Erythroblast (primary cell): ENCODE measurements around the gene TRMU.

ENCODE experiments used
- GATA1 ChIP-seq: IDR thresholded peaks from 2 replicates; pipeline ENCODE4 v1.6.1; 2011; ENCODE audit warnings: low read depth, mild to moderate bottlenecking, control low read depth, low read length, moderate library complexity
- POLR2A ChIP-seq: IDR thresholded peaks from 2 replicates; pipeline ENCODE4 v1.6.1; 2011; ENCODE audit warnings: mild to moderate bottlenecking, low read length

GRCh38 chr22:46319319-46319718, 16.2 kb upstream of the TRMU start:
- TF ChIP-seq POLR2A (no peak), GATA1 (no peak)
